Neural cell (in vitro differentiated cells): ENCODE results near the gene PKP1.

Source experiments
- EZH2 ChIP-seq: fragments of 200-600, 300-800 bp; shearing (Covaris generic), sonication (generic); IDR thresholded peaks from 2 replicates; pipeline ENCODE4 v1.6.1; 2014; ENCODE audit warnings: antibody characterized with exemption, low read length, borderline replicate concordance, mild to moderate bottlenecking; ENCODE audit not compliant: insufficient read depth, poor library complexity, severe bottlenecking
- POLR2AphosphoS5 ChIP-seq: IDR thresholded peaks from 2 replicates; pipeline ENCODE4 v1.6.1; 2012
- RAD21 ChIP-seq: fragments of 450-650 bp; conservative IDR thresholded peaks from 2 replicates; pipeline ENCODE4 v1.6.1; 2014; ENCODE audit warnings: antibody characterized with exemption, mild to moderate bottlenecking, moderate library complexity
- SMC3 ChIP-seq: fragments of 450-650 bp; conservative IDR thresholded peaks from 2 replicates; pipeline ENCODE4 v1.6.1; 2014; ENCODE audit warnings: antibody characterized with exemption, mild to moderate bottlenecking, moderate library complexity; ENCODE audit not compliant: poor library complexity
- TAF1 ChIP-seq: IDR thresholded peaks from 2 replicates; pipeline ENCODE4 v1.6.1; 2012; ENCODE audit warnings: low read depth
- TF ChIP-seq, protein P1 (sequence below): fragments of 450-650 bp; IDR thresholded peaks from 2 replicates; pipeline ENCODE4 v1.5.1; 2014; ENCODE audit warnings: antibody characterized with exemption, mild to moderate bottlenecking, moderate library complexity; ENCODE audit not compliant: poor library complexity, severe bottlenecking
- TF ChIP-seq, protein P2 (sequence below): IDR thresholded peaks from 2 replicates; pipeline ENCODE4 v1.6.1; 2012; ENCODE audit warnings: borderline replicate concordance

DNA sequence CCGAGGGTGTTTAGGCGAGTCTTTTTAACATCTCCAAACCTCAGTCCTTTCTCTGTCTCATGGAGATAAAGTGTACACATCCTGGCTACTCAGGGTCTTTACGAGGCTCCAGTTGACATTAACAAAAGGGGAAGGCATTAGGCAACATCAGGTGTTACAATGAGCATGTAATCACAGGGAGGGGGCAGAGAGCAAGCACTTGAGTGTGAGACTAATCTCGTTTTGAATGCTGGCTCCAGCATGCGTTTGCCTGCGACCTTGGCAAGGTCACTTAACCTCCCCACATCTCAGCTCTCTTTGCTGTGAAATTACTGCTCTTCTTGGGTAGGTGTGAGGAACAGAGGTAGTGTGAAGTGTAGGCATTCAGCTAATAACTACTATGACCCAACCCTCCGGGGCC is 91.1 kb downstream of the PKP1 start:
- TF ChIP-seq, protein P1, sequence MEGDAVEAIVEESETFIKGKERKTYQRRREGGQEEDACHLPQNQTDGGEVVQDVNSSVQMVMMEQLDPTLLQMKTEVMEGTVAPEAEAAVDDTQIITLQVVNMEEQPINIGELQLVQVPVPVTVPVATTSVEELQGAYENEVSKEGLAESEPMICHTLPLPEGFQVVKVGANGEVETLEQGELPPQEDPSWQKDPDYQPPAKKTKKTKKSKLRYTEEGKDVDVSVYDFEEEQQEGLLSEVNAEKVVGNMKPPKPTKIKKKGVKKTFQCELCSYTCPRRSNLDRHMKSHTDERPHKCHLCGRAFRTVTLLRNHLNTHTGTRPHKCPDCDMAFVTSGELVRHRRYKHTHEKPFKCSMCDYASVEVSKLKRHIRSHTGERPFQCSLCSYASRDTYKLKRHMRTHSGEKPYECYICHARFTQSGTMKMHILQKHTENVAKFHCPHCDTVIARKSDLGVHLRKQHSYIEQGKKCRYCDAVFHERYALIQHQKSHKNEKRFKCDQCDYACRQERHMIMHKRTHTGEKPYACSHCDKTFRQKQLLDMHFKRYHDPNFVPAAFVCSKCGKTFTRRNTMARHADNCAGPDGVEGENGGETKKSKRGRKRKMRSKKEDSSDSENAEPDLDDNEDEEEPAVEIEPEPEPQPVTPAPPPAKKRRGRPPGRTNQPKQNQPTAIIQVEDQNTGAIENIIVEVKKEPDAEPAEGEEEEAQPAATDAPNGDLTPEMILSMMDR: no peak
- TF ChIP-seq EZH2 (no peak), TAF1 (no peak), RAD21 (no peak), POLR2AphosphoS5 (no peak), SMC3 (no peak)
- TF ChIP-seq, protein P2, sequence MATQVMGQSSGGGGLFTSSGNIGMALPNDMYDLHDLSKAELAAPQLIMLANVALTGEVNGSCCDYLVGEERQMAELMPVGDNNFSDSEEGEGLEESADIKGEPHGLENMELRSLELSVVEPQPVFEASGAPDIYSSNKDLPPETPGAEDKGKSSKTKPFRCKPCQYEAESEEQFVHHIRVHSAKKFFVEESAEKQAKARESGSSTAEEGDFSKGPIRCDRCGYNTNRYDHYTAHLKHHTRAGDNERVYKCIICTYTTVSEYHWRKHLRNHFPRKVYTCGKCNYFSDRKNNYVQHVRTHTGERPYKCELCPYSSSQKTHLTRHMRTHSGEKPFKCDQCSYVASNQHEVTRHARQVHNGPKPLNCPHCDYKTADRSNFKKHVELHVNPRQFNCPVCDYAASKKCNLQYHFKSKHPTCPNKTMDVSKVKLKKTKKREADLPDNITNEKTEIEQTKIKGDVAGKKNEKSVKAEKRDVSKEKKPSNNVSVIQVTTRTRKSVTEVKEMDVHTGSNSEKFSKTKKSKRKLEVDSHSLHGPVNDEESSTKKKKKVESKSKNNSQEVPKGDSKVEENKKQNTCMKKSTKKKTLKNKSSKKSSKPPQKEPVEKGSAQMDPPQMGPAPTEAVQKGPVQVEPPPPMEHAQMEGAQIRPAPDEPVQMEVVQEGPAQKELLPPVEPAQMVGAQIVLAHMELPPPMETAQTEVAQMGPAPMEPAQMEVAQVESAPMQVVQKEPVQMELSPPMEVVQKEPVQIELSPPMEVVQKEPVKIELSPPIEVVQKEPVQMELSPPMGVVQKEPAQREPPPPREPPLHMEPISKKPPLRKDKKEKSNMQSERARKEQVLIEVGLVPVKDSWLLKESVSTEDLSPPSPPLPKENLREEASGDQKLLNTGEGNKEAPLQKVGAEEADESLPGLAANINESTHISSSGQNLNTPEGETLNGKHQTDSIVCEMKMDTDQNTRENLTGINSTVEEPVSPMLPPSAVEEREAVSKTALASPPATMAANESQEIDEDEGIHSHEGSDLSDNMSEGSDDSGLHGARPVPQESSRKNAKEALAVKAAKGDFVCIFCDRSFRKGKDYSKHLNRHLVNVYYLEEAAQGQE: no peak
